Cardiac septum (tissue), 1 donor: ENCODE results near the gene TUBB3. TPM values are rescaled to one million over a fixed set of nuclear protein-coding genes. Genes with fewer than 3 reads are reported as not detected.

ENCODE experiments used
- DNase-seq: peaks from one replicate; pipeline ENCODE4 v3.0.0-alpha.2; 2020; ENCODE audit warnings: low spot score
- intact Hi-C: fragments of 100-400 bp; cut with DNase I; formaldehyde crosslinking; loops from one replicate; pipeline ENCODE4 v1.14.0; 2022
- total RNA-seq: library from RNA; stranded (reverse); fragmentation: NEBNext Ultra II Directional; extraction: Animal tissue kit (Norgen Biotek cat#: 25700); gene quantifications from one replicate; pipeline ENCODE4 v1.2.1, GENCODE V29; 2021
- donor health status: DM: no; HTN: no; CAD: no.

Gene TUBB3
- total RNA-seq, 1 donor from 2014 or later = 6.8 TPM

- intact Hi-C loops = no loop called here
- no peak for DNase-seq
These were observed 58.3 kb downstream of the TUBB3 start for GRCh38 chr16:89981414-89981813.

GRCh38 chr16:89982318-89982717, 59.2 kb downstream of the TUBB3 start:
- DNase-seq = no peak
- intact Hi-C loops = no loop called here

GRCh38 chr16:89983536-89983935, 60.4 kb downstream of the TUBB3 start:
- DNase-seq = no peak
- intact Hi-C loops = no loop called here

- intact Hi-C loops = no loop called here
- DNase-seq = no peak
These were observed 61.1 kb downstream of the TUBB3 start for GRCh38 chr16:89984216-89984615.

GRCh38 chr16:89985219-89985618, 62.1 kb downstream of the TUBB3 start:
- DNase-seq = no peak
- intact Hi-C loops = no loop called here

Other genes with a start within 250 kb of the TUBB3 start
- gene CDK10, start 236.7 kb upstream of the TUBB3 start, total RNA-seq = 32.9 TPM
- 4.4 TPM for gene SPATA2L, start 221.6 kb upstream of the TUBB3 start, total RNA-seq
- gene VPS9D1, start 202.4 kb upstream of the TUBB3 start, total RNA-seq = 19.7 TPM
- gene ZNF276, start 201.8 kb upstream of the TUBB3 start, total RNA-seq = 17.5 TPM
- gene FANCA, start 106.7 kb upstream of the TUBB3 start, total RNA-seq = 1.0 TPM
- 0.92 TPM for gene SPIRE2, start 94.9 kb upstream of the TUBB3 start, total RNA-seq
- 106 TPM for gene TCF25, start 49.8 kb upstream of the TUBB3 start, total RNA-seq
- gene MC1R, start 4.5 kb upstream of the TUBB3 start, total RNA-seq = 4.0 TPM
- 42.8 TPM for gene DEF8, start 25.4 kb downstream of the TUBB3 start, total RNA-seq
- 3.0 TPM for gene DBNDD1, start 96.1 kb downstream of the TUBB3 start, total RNA-seq
- gene PRDM7, start 154.0 kb downstream of the TUBB3 start, total RNA-seq = not detected